ENCODE results near the gene PANK1.

DNA sequence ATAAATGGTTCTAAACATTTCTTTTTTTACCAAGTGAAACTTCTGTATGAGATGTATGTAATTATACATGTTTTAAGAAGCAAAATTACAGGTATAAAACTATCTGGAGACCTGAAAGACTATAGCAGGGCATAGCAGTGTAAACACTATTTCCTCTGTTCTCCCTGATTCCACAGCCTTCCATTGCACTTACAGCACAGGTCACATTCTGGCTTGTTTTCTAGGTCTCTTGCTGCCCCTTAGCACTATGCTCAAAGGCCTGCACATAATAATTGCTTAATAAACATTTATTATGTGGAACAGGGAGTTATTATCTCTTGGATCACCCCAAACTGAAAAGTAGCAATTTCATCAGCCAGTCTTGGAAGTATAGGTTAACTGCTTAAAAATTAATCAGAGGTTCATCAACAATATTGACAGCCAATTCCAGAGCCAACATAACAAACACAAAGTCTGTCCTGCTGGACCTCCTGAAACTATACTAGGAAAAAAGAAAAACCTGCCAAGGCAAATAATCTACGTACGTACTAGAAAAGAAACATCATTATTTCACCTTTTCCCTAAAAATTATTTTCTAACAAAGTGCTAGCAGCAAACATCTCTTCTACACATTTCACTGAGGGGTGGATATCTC is 43.2 kb downstream of the PANK1 start:
- TF ChIP-seq TAF1 (IDR thresholded peaks at IDR 0.05; ENCODE audit: low read depth): no peak
- TF ChIP-seq EGR1 (IDR thresholded peaks at IDR 0.05): no peak
- TF ChIP-seq FOXM1 (IDR thresholded peaks at IDR 0.05; ENCODE audit: borderline replicate concordance, low read depth): no peak
- no peak for TF ChIP-seq RAD21 (IDR thresholded peaks at IDR 0.05; ENCODE audit: low read depth)
- TF ChIP-seq, protein P1, sequence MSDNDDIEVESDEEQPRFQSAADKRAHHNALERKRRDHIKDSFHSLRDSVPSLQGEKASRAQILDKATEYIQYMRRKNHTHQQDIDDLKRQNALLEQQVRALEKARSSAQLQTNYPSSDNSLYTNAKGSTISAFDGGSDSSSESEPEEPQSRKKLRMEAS (IDR thresholded peaks at IDR 0.05): no peak
- TF ChIP-seq, protein P2, sequence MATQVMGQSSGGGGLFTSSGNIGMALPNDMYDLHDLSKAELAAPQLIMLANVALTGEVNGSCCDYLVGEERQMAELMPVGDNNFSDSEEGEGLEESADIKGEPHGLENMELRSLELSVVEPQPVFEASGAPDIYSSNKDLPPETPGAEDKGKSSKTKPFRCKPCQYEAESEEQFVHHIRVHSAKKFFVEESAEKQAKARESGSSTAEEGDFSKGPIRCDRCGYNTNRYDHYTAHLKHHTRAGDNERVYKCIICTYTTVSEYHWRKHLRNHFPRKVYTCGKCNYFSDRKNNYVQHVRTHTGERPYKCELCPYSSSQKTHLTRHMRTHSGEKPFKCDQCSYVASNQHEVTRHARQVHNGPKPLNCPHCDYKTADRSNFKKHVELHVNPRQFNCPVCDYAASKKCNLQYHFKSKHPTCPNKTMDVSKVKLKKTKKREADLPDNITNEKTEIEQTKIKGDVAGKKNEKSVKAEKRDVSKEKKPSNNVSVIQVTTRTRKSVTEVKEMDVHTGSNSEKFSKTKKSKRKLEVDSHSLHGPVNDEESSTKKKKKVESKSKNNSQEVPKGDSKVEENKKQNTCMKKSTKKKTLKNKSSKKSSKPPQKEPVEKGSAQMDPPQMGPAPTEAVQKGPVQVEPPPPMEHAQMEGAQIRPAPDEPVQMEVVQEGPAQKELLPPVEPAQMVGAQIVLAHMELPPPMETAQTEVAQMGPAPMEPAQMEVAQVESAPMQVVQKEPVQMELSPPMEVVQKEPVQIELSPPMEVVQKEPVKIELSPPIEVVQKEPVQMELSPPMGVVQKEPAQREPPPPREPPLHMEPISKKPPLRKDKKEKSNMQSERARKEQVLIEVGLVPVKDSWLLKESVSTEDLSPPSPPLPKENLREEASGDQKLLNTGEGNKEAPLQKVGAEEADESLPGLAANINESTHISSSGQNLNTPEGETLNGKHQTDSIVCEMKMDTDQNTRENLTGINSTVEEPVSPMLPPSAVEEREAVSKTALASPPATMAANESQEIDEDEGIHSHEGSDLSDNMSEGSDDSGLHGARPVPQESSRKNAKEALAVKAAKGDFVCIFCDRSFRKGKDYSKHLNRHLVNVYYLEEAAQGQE (IDR thresholded peaks at IDR 0.05; ENCODE audit: low read depth): no peak
- TF ChIP-seq CREB1 (IDR thresholded peaks at IDR 0.05; ENCODE audit: low read depth): no peak
- no peak for TF ChIP-seq EP300 (IDR thresholded peaks at IDR 0.05; ENCODE audit: borderline replicate concordance)
